Mesenchymal stem cell (in vitro differentiated cells and primary cell): ENCODE data around the gene TBC1D10A.

ENCODE experiments used
- DNase-seq: peaks from one replicate; pipeline ENCODE4 v3.0.0-alpha.2; 2013
- H2AFZ ChIP-seq: one replicate; pipeline ENCODE4 v1.6.1; 2013; ENCODE audit warnings: low read depth, mild to moderate bottlenecking, control low read depth, inconsistent platforms, low read length, moderate library complexity
- H2AK5ac ChIP-seq: 2 replicates; pipeline ENCODE4 v1.6.1; 2013; ENCODE audit warnings: low read length, moderate library complexity, mild to moderate bottlenecking, inconsistent platforms; ENCODE audit not compliant: severe bottlenecking
- H2BK120ac ChIP-seq: one replicate; pipeline ENCODE4 v1.6.1; 2013; ENCODE audit warnings: low read depth, mild to moderate bottlenecking, inconsistent platforms, low read length, moderate library complexity
- H2BK12ac ChIP-seq, 2 experiments: one replicate each; pipeline ENCODE4 v1.6.1; 2013; ENCODE audit warnings: inconsistent platforms in 2 of 2, low read length in 2 of 2, mild to moderate bottlenecking in 2 of 2, moderate library complexity in 2 of 2, control low read depth in 1 of 2
- H2BK15ac ChIP-seq: one replicate; pipeline ENCODE4 v1.6.1; 2013; ENCODE audit warnings: mild to moderate bottlenecking, low read depth, inconsistent platforms; ENCODE audit not compliant: poor library complexity, severe bottlenecking
- H2BK5ac ChIP-seq: 2 replicates; pipeline ENCODE4 v1.6.1; 2013; ENCODE audit warnings: low read depth, mild to moderate bottlenecking, low read length, control low read depth, inconsistent platforms; ENCODE audit not compliant: poor library complexity, severe bottlenecking
- H3K14ac ChIP-seq, 2 experiments: one replicate each; pipeline ENCODE4 v1.6.1; 2013; ENCODE audit warnings: inconsistent platforms in 2 of 2, low read length in 2 of 2, control low read depth in 1 of 2, mild to moderate bottlenecking in 1 of 2, moderate library complexity in 1 of 2
- H3K18ac ChIP-seq, 2 experiments: one replicate each; pipeline ENCODE4 v1.6.1; 2013; ENCODE audit warnings: inconsistent platforms in 2 of 2, low read length in 2 of 2, control low read depth in 1 of 2, low read depth in 1 of 2, mild to moderate bottlenecking in 1 of 2
- H3K23ac ChIP-seq, 2 experiments: one replicate each; pipeline ENCODE4 v1.6.1; 2013; ENCODE audit warnings: inconsistent platforms in 2 of 2, low read length in 2 of 2, mild to moderate bottlenecking in 2 of 2, moderate library complexity in 2 of 2, control low read depth in 1 of 2
- H3K27ac ChIP-seq: 2 replicates; pipeline ENCODE4 v1.5.1; 2013; ENCODE audit warnings: mild to moderate bottlenecking, moderate library complexity, low read length, control low read depth, inconsistent platforms; ENCODE audit not compliant: poor library complexity, severe bottlenecking
- H3K27me3 ChIP-seq, 2 experiments: 2 replicates each; pipeline versions ENCODE4 v1.6.1 to v1.7.0; 2013; ENCODE audit warnings: low read length in 2 of 2, mild to moderate bottlenecking in 2 of 2, moderate library complexity in 2 of 2, control low read depth in 1 of 2, inconsistent platforms in 1 of 2; ENCODE audit not compliant: control insufficient read depth in 1 of 2, insufficient read depth in 1 of 2
- H3K36me3 ChIP-seq, 2 experiments: 2 replicates each; pipeline versions ENCODE4 v1.6.1 to v1.7.0; 2013; ENCODE audit warnings: low read length in 2 of 2, control low read depth in 1 of 2, inconsistent platforms in 1 of 2, low read depth in 1 of 2, mild to moderate bottlenecking in 1 of 2; ENCODE audit not compliant: insufficient read depth in 2 of 2, control insufficient read depth in 1 of 2
- H3K4ac ChIP-seq, 2 experiments: one replicate each; pipeline ENCODE4 v1.6.1; 2013; ENCODE audit warnings: inconsistent platforms in 2 of 2, low read length in 2 of 2, mild to moderate bottlenecking in 2 of 2, moderate library complexity in 2 of 2, control low read depth in 1 of 2, low read depth in 1 of 2
- H3K4me1 ChIP-seq: 2 replicates; pipeline ENCODE4 v1.6.1; 2013; ENCODE audit warnings: low read depth, low read length, control low read depth; ENCODE audit not compliant: control insufficient read depth, insufficient read depth
- H3K4me2 ChIP-seq: 2 replicates; pipeline ENCODE4 v1.6.1; 2013; ENCODE audit warnings: low read length, mild to moderate bottlenecking, inconsistent platforms; ENCODE audit not compliant: poor library complexity, severe bottlenecking
- H3K4me3 ChIP-seq, 2 experiments: 2 replicates each; pipeline versions ENCODE4 v1.5.1 to v1.7.0; 2013; ENCODE audit warnings: low read length in 2 of 2, mild to moderate bottlenecking in 2 of 2, control low read depth in 1 of 2, low read depth in 1 of 2; ENCODE audit not compliant: insufficient read depth in 1 of 2
- H3K79me1 ChIP-seq: replicated peaks from 2 replicates; pipeline ENCODE4 v1.6.1; 2013; ENCODE audit warnings: mild to moderate bottlenecking, control low read depth, low read length, inconsistent platforms; ENCODE audit not compliant: poor library complexity, severe bottlenecking
- H3K9ac ChIP-seq: 2 replicates; pipeline ENCODE4 v1.7.0; 2013; ENCODE audit warnings: mild to moderate bottlenecking, low read length, moderate library complexity
- H3K9me3 ChIP-seq: 2 replicates; pipeline ENCODE4 v1.7.0; 2013; ENCODE audit warnings: mild to moderate bottlenecking, low read length; ENCODE audit not compliant: control insufficient read depth
- H4K8ac ChIP-seq: one replicate; pipeline ENCODE4 v1.6.1; 2013; ENCODE audit warnings: inconsistent platforms, mild to moderate bottlenecking, low read length, moderate library complexity
- H4K91ac ChIP-seq: one replicate; pipeline ENCODE4 v1.6.1; 2013; ENCODE audit warnings: mild to moderate bottlenecking, low read length, inconsistent platforms
- WGBS: methylation state at CpG from one replicate; pipeline ENCODE4 v1.1.7; 2013; ENCODE audit warnings: mixed read lengths; 5-methylcytosine and 5-hydroxymethylcytosine counted together

Gene TBC1D10A

DNA sequence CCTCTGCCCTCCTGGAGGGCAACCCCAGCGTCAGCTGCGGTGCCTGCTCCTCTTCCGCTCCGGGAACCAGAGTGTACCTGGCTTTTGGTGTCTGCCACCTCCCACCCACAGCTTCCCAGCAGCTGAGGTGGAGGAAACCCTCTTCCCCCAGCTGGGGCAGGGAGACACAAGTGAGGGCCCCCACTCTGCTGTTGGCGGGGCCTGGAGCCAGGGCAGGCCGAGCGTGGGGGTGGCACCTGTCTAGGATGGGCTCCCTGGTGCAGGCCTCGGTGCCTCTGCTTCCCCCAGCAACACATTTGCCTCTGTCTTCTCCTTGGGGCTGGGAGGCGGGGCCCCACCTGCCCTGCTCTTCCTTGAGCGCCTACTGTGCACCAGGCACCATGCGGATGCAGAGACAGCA is 66.5 kb downstream of the TBC1D10A start:
- H3K4me1 ChIP-seq: peaks cover 39% of the 10 kb centered on the region
- H2AFZ ChIP-seq: no peak overlapping the region

DNA sequence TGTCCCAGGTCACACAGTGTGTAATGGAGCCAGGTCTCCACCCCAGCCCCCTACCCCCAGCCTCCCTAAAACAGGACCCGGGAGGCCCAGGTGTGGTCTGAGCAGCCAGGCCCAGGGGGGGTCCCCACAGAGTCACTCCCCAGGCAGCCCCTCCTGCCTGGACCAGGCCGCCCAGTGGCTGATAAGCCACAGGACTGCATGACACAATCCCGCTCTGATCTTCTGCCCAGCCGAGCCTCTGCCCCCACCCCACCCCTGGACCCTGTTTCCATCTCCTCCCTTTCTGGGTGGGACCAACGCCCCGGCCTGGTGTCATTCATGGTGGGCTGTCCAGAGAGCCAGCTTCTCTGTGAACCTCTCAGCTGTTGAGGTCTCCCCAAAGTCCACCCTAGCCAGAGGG is 72.4 kb downstream of the TBC1D10A start:
- Histone ChIP-seq H3K27ac (peak overlapping the region; percentile 98), H4K91ac (no peak overlapping the region), H2BK5ac (peak overlapping the region; percentile 11), H3K27me3 (no peaks in the 10 kb centered on the region), H2BK15ac (peak overlapping the region; percentile 26), H2BK12ac (peak overlapping the region in 1 of 2 experiments; percentile 16), H3K4ac (no peak overlapping the region), H3K4me3 (no peak overlapping the region), H3K4me1 (peaks cover 70% of the 10 kb centered on the region), H3K9ac (no peak overlapping the region), H3K4me2 (no peak overlapping the region), H3K23ac (no peak overlapping the region), H2AK5ac (peak overlapping the region; percentile 93), H3K36me3 (no peaks in the 10 kb centered on the region), H3K18ac (peak overlapping the region in 1 of 2 experiments; percentile 18), H3K79me1 (peaks cover 1% of the 10 kb centered on the region), H2AFZ (no peak overlapping the region), H3K14ac (no peak overlapping the region), H2BK120ac (peak overlapping the region; percentile 51), H4K8ac (no peak overlapping the region), H3K9me3 (no peaks in the 10 kb centered on the region)
- DNase-seq: no peak
- WGBS: 78% methylated on average over 6 of the region's 6 CpGs

More for the DNA sequence above, 66.5 kb downstream of the TBC1D10A start:
- Histone ChIP-seq H2BK12ac (no peak overlapping the region), H3K27me3 (peaks cover 0 to 8% of the 10 kb centered on the region in 2 experiments), H2AK5ac (peak overlapping the region; percentile 9), H3K4ac (no peak overlapping the region), H3K18ac (no peak overlapping the region), H3K27ac (no peak overlapping the region), H3K9ac (no peak overlapping the region), H3K36me3 (no peaks in the 10 kb centered on the region), H3K79me1 (no peaks in the 10 kb centered on the region), H3K4me3 (no peak overlapping the region), H3K14ac (no peak overlapping the region), H4K8ac (no peak overlapping the region), H2BK5ac (no peak overlapping the region), H3K23ac (no peak overlapping the region), H2BK120ac (no peak overlapping the region), H2BK15ac (no peak overlapping the region), H4K91ac (no peak overlapping the region), H3K9me3 (no peaks in the 10 kb centered on the region), H3K4me2 (no peak overlapping the region)
- DNase-seq: no peak
- WGBS: 96% methylated on average over 11 of the region's 11 CpGs

DNA sequence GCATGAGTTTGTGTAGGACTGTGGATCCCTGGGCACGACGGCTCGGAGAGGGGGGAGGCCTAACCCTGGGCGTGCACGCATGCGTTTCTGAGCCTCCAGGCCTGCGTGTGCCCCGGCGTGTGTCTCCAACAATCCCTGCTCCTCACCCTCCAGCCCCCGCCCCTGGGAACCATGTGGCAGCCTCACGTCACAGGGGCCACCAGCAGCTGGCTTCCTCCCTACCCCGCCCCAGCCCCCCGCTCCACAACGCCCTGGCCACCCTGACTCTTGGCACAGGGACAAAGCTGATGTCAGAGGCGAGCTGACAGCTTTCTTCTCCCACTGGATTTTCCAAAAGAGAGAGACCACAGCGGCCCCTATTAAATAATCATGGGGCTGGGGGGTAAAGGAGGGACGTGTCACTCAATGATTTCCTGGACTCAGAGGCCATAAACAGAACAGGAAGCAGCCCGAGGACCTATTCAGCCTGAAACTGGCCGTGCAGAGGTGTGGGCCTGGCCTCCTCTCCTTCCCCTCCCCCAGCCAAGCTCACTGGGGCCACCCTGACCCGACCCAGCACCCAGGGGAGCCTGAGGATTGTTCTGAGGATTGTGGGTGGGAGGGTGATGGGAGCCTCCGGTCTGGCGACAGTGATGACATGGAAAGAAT is 73.4 kb downstream of the TBC1D10A start:
- Histone ChIP-seq H3K9ac (peak overlapping the region; percentile 68), H3K27me3 (no peaks in the 10 kb centered on the region), H3K27ac (peak overlapping the region; percentile 98), H2BK12ac (peak overlapping the region; percentile 17 to 30), H3K9me3 (no peaks in the 10 kb centered on the region), H3K4ac (no peak overlapping the region), H3K4me1 (peaks cover 80% of the 10 kb centered on the region), H3K14ac (peak overlapping the region in 1 of 2 experiments; percentile 39), H2AFZ (no peak overlapping the region), H2BK15ac (peak overlapping the region; percentile 38), H2BK120ac (no peak overlapping the region), H2AK5ac (peak overlapping the region; percentile 91), H3K23ac (no peak overlapping the region), H4K8ac (peak overlapping the region; percentile 40), H3K4me2 (no peak overlapping the region), H4K91ac (peak overlapping the region; percentile 9), H3K18ac (peak overlapping the region; percentile 12 to 63), H3K36me3 (no peaks in the 10 kb centered on the region), H3K4me3 (no peak overlapping the region), H2BK5ac (peak overlapping the region; percentile 34), H3K79me1 (peaks cover 1% of the 10 kb centered on the region)
- DNase-seq: no peak
- WGBS: 70% methylated on average over 21 of the region's 22 CpGs

DNA sequence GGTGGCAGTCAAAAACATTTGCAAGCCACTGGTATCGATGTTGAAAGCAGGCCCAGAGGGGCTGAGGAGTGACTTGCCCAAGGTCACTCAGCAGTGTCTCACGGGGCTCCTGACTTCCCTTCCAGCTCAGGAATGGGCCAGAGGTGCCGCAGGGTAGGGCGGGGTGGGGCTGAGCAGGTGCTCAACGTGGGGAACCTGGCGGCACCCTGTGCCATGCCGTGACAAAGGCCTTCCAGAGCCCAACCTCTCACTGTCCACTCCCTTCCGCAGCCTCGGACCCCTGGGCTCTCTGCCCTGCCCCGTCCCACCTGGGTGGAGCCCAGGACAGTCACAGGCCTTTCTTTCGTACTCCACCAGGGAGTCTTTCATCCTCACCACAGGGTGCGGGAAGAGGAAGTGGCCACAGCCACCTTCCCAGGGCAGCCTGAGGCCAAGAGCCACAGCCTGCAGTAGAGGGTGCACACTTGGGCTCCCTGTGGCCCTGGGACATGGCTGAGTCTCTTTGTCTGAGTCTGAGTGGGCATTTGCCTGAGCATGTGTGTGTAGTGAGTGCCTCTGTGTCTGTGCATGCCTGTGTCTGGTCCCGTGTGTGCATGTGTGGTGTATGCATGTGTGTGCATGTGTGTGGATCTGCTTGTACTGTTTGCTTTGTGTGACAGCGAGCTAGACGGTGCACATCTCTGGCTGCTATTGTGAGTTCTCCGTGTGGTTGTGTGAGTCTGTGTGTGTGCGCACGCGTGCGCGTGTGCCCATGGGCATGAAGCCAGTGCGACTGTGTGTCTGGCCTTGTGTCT is 74.1 kb downstream of the TBC1D10A start:
- no peak overlapping the region for H2AFZ ChIP-seq
- peak overlapping the region; percentile 12 to 63 for H3K18ac ChIP-seq
- H2BK15ac ChIP-seq: peak overlapping the region; percentile 38
- H3K4me3 ChIP-seq: no peak overlapping the region
- no peak overlapping the region for H3K23ac ChIP-seq
- no peak overlapping the region for H2BK120ac ChIP-seq
- H3K14ac ChIP-seq: peak overlapping the region in 1 of 2 experiments; percentile 39
- peak overlapping the region; percentile 98 for H3K27ac ChIP-seq
- H3K9ac ChIP-seq: no peak overlapping the region
- DNase-seq: no peak
- peak overlapping the region; percentile 40 for H4K8ac ChIP-seq
- H2BK12ac ChIP-seq: peak overlapping the region; percentile 30 to 49
- peaks cover 1% of the 10 kb centered on the region for H3K79me1 ChIP-seq
- H3K9me3 ChIP-seq: no peaks in the 10 kb centered on the region
- peak overlapping the region; percentile 9 for H4K91ac ChIP-seq
- H3K36me3 ChIP-seq: no peaks in the 10 kb centered on the region
- H2BK5ac ChIP-seq: peak overlapping the region; percentile 47
- 92% methylated on average over 22 of the region's 22 CpGs for WGBS
- peak overlapping the region; percentile 61 for H2AK5ac ChIP-seq
- no peak overlapping the region for H3K4ac ChIP-seq
- no peak overlapping the region for H3K4me2 ChIP-seq
- peaks cover 81% of the 10 kb centered on the region for H3K4me1 ChIP-seq
- H3K27me3 ChIP-seq: no peaks in the 10 kb centered on the region
